ENCODE data around the gene DNAH8.

- TF ChIP-seq POLR2A (IDR thresholded peaks at IDR 0.05; ENCODE audit: low read depth) (no peak), CTCF (IDR thresholded peaks at IDR 0.05) (no peak), POLR2AphosphoS5 (IDR thresholded peaks at IDR 0.05) (no peak)
Measured at GRCh38 chr6:38719358-38719757, 4.2 kb downstream of the DNAH8 start.

Data from esophagus muscularis mucosa (tissue), 3 donors.